Activated CD4-positive, alpha-beta T cell treated with anti-CD3 and anti-CD28 coated beads, Interleukin-2, amount 10 ng/mL, durations not matched to agents 7 days and 5 days (primary cell): ENCODE measurements around the gene PTGS1. TPM values are rescaled to one million over a fixed set of nuclear protein-coding genes. Genes with fewer than 3 reads are reported as not detected.
A peak's percentile ranks its signal among the peaks of the same experiment; 100 is the strongest.

Source experiments
- CTCF ChIA-PET: fragments of 350-600 bp; sonication (Branson Sonifier 250); formaldehyde crosslinking; loops from one replicate; lab custom pipeline; 2021; ENCODE audit warnings: antibody characterized with exemption; lab: Charles Lee
- POLR2A ChIA-PET: fragments of 350-600 bp; sonication (Branson Sonifier 250); formaldehyde crosslinking; loops from one replicate; lab custom pipeline; 2021; ENCODE audit warnings: antibody characterized with exemption; lab: Charles Lee
- DNase-seq: peaks from one replicate; pipeline ENCODE4 v3.0.0-alpha.2; 2020
- H3K27ac Mint-ChIP-seq: one replicate; pipeline ENCODE4 v1.8.0; 2021; ENCODE audit warnings: mild to moderate bottlenecking, moderate library complexity, mixed read lengths
- H3K27me3 Mint-ChIP-seq: one replicate; pipeline ENCODE4 v1.8.0; 2021; ENCODE audit warnings: mixed read lengths
- H3K36me3 Mint-ChIP-seq: one replicate; pipeline ENCODE4 v1.8.0; 2021; ENCODE audit warnings: low read depth, mixed read lengths
- H3K4me1 Mint-ChIP-seq: one replicate; pipeline ENCODE4 v1.8.0; 2021; ENCODE audit warnings: mixed read lengths
- H3K4me3 Mint-ChIP-seq: one replicate; pipeline ENCODE4 v1.8.0; 2021; ENCODE audit warnings: mild to moderate bottlenecking, moderate library complexity, mixed read lengths
- H3K9me3 Mint-ChIP-seq: one replicate; pipeline ENCODE4 v1.8.0; 2021; ENCODE audit warnings: mixed read lengths
- total RNA-seq, 2 experiments: library from RNA; stranded (reverse); gene quantifications; one replicate each; pipeline ENCODE4 v1.2.3, GENCODE V29; 2021

The PTGS1 gene
- total RNA-seq, 2 experiments from 2014 or later: not detected

DNA sequence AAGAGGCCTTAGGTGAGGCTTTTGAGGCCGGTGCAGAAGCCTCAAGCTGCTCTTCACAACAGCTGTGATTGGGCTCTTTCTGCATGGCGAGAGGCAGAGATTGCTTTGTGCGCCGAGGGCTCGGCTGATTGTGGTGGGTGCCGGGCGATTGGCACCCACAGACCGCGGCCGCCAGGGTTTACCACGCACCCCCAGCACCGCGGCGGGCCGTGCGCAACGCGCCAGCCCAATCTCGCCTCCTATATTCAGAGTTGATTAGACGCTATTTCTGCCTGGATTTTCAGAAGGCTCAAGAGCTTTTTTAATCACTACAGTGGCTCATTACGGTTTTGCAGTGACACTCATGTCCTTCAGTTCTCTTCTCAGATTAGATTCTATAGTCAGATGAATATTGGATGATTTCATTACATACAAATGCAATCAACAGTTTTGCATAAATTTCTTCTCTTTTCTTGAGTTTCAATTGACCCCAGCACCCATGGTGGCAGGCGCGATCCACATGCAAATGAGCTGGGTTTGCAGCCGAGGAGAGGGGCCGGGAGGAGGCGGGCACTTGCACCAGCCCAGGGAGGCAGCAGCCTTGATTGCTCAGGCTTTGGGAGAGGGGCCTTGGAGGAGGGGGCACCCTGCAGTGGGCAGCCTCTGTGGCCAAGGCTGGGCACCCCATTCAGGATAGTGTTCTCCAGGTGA is 33.8 kb upstream of the PTGS1 start:
- peaks cover 1% of the 10 kb centered on the region for H3K27me3 Mint-ChIP-seq
- no peak overlapping the region for H3K4me3 Mint-ChIP-seq
- no peak for DNase-seq
- no peaks in the 10 kb centered on the region for H3K9me3 Mint-ChIP-seq
- CTCF ChIA-PET: interaction anchor here (0.6 kb wide), 1 partner anchor 985 kb away, joined by 3 read pairs; no protein-coding TSS in a partner anchor
- POLR2A ChIA-PET: no interaction called here
- H3K27ac Mint-ChIP-seq: no peak overlapping the region
- H3K36me3 Mint-ChIP-seq: no peaks in the 10 kb centered on the region
- H3K4me1 Mint-ChIP-seq: no peaks in the 10 kb centered on the region

DNA sequence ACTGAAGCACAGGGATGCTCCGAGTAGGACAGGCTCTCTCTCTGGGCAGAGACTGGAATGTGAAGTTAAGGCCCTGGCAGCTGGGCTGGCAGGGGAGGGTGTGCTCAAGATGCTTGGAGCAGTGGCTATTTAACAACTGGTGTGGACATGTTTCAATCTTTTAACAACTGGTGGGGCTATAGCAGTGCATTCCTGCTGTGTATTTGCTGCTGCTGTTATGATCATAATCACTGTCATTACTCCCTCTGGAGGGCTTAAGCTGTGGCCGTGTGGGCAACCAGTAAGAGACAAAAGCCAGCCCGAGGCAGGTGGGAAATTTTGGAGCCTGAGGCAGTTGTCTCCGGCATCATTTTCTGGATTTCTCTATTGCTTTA is 33.3 kb upstream of the PTGS1 start:
- Mint-ChIP-seq H3K4me1 (no peaks in the 10 kb centered on the region), H3K4me3 (no peak overlapping the region), H3K9me3 (no peaks in the 10 kb centered on the region), H3K27ac (no peak overlapping the region), H3K36me3 (no peaks in the 10 kb centered on the region), H3K27me3 (peaks cover 1% of the 10 kb centered on the region)
- ChIA-PET POLR2A (no interaction called here), CTCF (no interaction called here)
- no peak for DNase-seq

DNA sequence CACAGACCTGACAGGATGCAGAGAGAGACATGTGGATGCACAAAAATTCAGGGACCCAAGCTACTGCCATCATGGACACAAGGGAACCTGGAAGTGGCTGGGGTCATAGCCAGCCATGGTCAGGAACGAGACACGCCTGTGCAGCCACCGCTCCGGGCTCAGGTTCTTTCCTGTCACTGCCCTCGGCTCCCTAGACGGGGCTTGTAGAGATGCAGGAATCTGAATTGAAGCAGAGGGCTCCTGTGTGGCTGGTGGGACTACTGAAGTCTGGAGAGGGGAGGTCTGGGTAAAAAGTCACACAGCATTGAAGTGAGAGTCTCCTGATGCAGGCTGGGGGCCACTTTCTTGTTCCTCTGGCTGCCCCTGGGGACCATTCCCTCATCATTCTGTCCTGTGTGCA is 32.3 kb upstream of the PTGS1 start:
- Mint-ChIP-seq H3K36me3 (no peaks in the 10 kb centered on the region), H3K4me1 (no peaks in the 10 kb centered on the region), H3K27ac (no peak overlapping the region), H3K27me3 (peaks cover 1% of the 10 kb centered on the region), H3K9me3 (no peaks in the 10 kb centered on the region), H3K4me3 (no peak overlapping the region)
- CTCF ChIA-PET: interaction anchor here (2.4 kb wide), 1 partner anchor 12 kb away, joined by 12 read pairs; no protein-coding TSS in a partner anchor
- DNase-seq: no peak
- POLR2A ChIA-PET: interaction anchor here (0.5 kb wide), 1 partner anchor 100 kb away, joined by 3 read pairs; no protein-coding TSS in a partner anchor

DNA sequence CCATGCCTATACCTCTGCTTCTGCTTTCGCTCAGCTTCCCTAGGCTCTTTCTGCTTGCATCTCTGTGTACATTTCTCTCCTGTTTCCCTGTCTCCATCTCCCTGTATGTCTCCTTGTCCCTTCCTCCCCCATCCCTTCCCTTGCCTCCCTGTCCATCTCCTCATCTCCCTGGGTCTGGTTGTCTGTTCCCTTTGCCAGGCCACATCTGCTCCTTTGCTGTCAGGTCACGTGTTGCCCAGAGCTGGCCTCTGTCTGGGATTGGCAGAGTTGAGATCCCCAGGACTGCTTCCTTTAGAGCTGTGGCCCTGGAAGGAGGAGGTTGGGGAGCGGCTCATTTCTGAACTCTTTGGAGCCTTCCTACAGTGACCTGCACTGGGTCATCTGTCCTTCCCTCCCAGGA is 31.8 kb upstream of the PTGS1 start:
- Mint-ChIP-seq H3K27me3 (peaks cover 1% of the 10 kb centered on the region), H3K36me3 (no peaks in the 10 kb centered on the region), H3K4me1 (no peaks in the 10 kb centered on the region), H3K4me3 (no peak overlapping the region), H3K9me3 (no peaks in the 10 kb centered on the region), H3K27ac (no peak overlapping the region)
- POLR2A ChIA-PET: interaction anchor here (0.5 kb wide), 1 partner anchor 99 kb away, joined by 3 read pairs; no protein-coding TSS in a partner anchor
- CTCF ChIA-PET: interaction anchor here (0.9 to 2.4 kb wide), 4 partner anchors 12 to 240 kb away, joined by 3 to 12 read pairs (median 3); no protein-coding TSS in a partner anchor
- DNase-seq: no peak

GRCh38 chr9:122339579-122339978 is 31.2 kb upstream of the PTGS1 start:
- no peak for DNase-seq
- H3K36me3 Mint-ChIP-seq: no peaks in the 10 kb centered on the region
- no peak overlapping the region for H3K27ac Mint-ChIP-seq
- no peaks in the 10 kb centered on the region for H3K4me1 Mint-ChIP-seq
- no peak overlapping the region for H3K4me3 Mint-ChIP-seq
- peaks cover 1% of the 10 kb centered on the region for H3K27me3 Mint-ChIP-seq
- no peaks in the 10 kb centered on the region for H3K9me3 Mint-ChIP-seq
- ChIA-PET POLR2A (no interaction called here), CTCF (interaction anchor here (0.9 to 2.4 kb wide), 4 partner anchors 11 to 240 kb away, joined by 3 to 12 read pairs (median 3); no protein-coding TSS in a partner anchor)

DNA sequence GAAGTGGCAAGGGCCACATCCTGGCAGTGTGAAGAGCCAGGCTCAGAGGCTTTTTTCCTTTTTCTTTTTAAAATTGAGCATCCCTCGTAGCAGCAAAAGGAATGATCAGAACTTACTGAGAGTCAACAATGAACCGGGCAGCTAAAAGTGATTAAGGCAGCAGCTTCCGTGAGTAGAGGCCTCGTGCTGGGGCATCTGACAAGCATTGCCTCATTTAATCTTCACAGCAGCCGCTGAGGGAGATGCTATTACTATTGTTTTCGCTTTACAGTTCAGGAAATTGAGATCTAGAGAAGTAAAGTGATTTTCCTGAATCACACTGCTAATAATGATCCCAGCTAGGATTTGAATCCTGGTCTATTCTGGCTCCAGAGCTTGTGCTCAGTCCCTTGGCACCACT is 30.7 kb upstream of the PTGS1 start:
- DNase-seq: no peak
- no peaks in the 10 kb centered on the region for H3K9me3 Mint-ChIP-seq
- POLR2A ChIA-PET: no interaction called here
- CTCF ChIA-PET: interaction anchor here (0.7 to 2.4 kb wide), 4 partner anchors 10 to 1498 kb away, joined by 3 to 12 read pairs (median 4); no protein-coding TSS in a partner anchor
- H3K27me3 Mint-ChIP-seq: peaks cover 4% of the 10 kb centered on the region
- H3K4me1 Mint-ChIP-seq: no peaks in the 10 kb centered on the region
- no peaks in the 10 kb centered on the region for H3K36me3 Mint-ChIP-seq
- H3K27ac Mint-ChIP-seq: no peak overlapping the region
- no peak overlapping the region for H3K4me3 Mint-ChIP-seq

GRCh38 chr9:122342323-122343050 is 28.3 kb upstream of the PTGS1 start:
- peaks cover 2% of the 10 kb centered on the region for H3K36me3 Mint-ChIP-seq
- peaks cover 19% of the 10 kb centered on the region for H3K27me3 Mint-ChIP-seq
- peaks cover 4% of the 10 kb centered on the region for H3K4me1 Mint-ChIP-seq
- no peak overlapping the region for H3K4me3 Mint-ChIP-seq
- ChIA-PET POLR2A (no interaction called here), CTCF (interaction anchor here (1.0 to 1.8 kb wide), 2 partner anchors 8 to 217 kb away, joined by 6 to 7 read pairs; no protein-coding TSS in a partner anchor)
- no peak for DNase-seq
- no peak overlapping the region for H3K27ac Mint-ChIP-seq
- H3K9me3 Mint-ChIP-seq: no peaks in the 10 kb centered on the region

DNA sequence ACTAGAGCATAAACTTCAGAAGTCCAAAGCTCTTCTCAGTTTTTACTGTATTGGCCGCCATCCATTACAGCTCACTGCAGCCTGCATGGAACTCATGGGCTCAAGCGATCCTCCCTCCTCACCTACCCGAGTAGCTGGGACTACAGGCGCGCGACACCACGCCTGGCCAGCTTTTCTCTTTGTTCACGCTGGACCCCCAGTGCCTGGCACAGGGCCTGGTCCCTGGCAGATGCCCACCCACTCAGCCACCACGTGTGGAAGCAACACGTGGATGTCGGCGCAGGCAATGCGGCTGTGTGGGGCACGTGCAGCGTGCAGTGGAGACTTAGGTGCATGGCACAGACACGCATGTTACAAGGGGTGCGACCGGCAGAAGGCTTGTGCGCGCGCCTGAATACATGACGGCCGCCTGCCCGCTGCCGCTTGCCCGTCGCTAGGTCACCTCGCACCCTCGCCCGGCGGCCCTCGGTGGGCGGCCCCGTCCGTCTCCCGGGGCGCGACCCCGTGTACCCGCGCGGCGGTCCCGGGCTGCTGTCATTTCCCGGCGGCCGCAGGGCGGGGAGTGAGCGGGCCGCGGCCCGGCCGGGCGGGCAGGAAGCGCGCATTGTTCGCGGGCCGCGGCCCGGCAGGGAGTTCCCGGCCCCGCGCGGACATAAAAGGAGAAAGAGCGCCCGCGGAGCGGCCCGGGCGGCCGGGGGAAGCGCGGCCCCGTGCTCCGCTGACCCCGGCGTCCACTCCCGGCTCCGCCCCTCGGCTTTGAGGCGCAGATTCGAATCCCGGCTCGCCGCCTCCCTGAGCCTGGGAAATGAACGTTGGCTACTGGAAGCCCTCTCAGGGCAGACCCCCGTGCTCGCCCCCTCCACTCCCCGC is 24.1 kb upstream of the PTGS1 start:
- H3K27me3 Mint-ChIP-seq: peaks cover 32% of the 10 kb centered on the region
- H3K9me3 Mint-ChIP-seq: no peaks in the 10 kb centered on the region
- CTCF ChIA-PET: interaction anchor here (1.3 to 8.6 kb wide), 2 partner anchors 223 to 247 kb away, joined by 3 to 60 read pairs; no protein-coding TSS in a partner anchor
- no peak for DNase-seq
- H3K4me3 Mint-ChIP-seq: peak overlapping the region; percentile 67
- peaks cover 2% of the 10 kb centered on the region for H3K36me3 Mint-ChIP-seq
- no peak overlapping the region for H3K27ac Mint-ChIP-seq
- POLR2A ChIA-PET: no interaction called here
- H3K4me1 Mint-ChIP-seq: peaks cover 18% of the 10 kb centered on the region

GRCh38 chr9:122347348-122348287 is 23.2 kb upstream of the PTGS1 start:
- Mint-ChIP-seq H3K9me3 (no peaks in the 10 kb centered on the region), H3K36me3 (peaks cover 2% of the 10 kb centered on the region), H3K4me3 (peak overlapping the region; percentile 67), H3K27ac (no peak overlapping the region), H3K4me1 (peaks cover 18% of the 10 kb centered on the region), H3K27me3 (peaks cover 32% of the 10 kb centered on the region)
- CTCF ChIA-PET: interaction anchor here (1.6 to 8.6 kb wide), 2 partner anchors 20 to 224 kb away, joined by 3 to 60 read pairs; no protein-coding TSS in a partner anchor
- DNase-seq: peak; percentile 20
- POLR2A ChIA-PET: no interaction called here

- no peaks in the 10 kb centered on the region for H3K9me3 Mint-ChIP-seq
- H3K4me3 Mint-ChIP-seq: no peak overlapping the region
- H3K36me3 Mint-ChIP-seq: peaks cover 2% of the 10 kb centered on the region
- ChIA-PET CTCF (interaction anchor here (1.6 to 8.6 kb wide), 2 partner anchors 19 to 225 kb away, joined by 3 to 60 read pairs; no protein-coding TSS in a partner anchor), POLR2A (no interaction called here)
- no peak overlapping the region for H3K27ac Mint-ChIP-seq
- peaks cover 18% of the 10 kb centered on the region for H3K4me1 Mint-ChIP-seq
- DNase-seq: no peak
- H3K27me3 Mint-ChIP-seq: peaks cover 32% of the 10 kb centered on the region
These were observed 22.5 kb upstream of the PTGS1 start for GRCh38 chr9:122348288-122348777.

- no peak overlapping the region for H3K4me3 Mint-ChIP-seq
- no peaks in the 10 kb centered on the region for H3K9me3 Mint-ChIP-seq
- peaks cover 32% of the 10 kb centered on the region for H3K27me3 Mint-ChIP-seq
- DNase-seq: no peak
- peaks cover 18% of the 10 kb centered on the region for H3K4me1 Mint-ChIP-seq
- H3K36me3 Mint-ChIP-seq: peaks cover 2% of the 10 kb centered on the region
- CTCF ChIA-PET: interaction anchor here (1.6 to 8.6 kb wide), 2 partner anchors 18 to 225 kb away, joined by 3 to 60 read pairs; no protein-coding TSS in a partner anchor
- POLR2A ChIA-PET: no interaction called here
- H3K27ac Mint-ChIP-seq: no peak overlapping the region
These were observed 22.0 kb upstream of the PTGS1 start for GRCh38 chr9:122348791-122349190.
